Right lobe of liver (tissue), 6 donors: Measurements from ENCODE around the gene TCN2. TPM values are rescaled to one million over a fixed set of nuclear protein-coding genes. Genes with fewer than 3 reads are reported as not detected.

Source experiments
- ATAC-seq, 4 donors: fragments of 200-7000 bp; cut with Tn5 transposase; one replicate each; pipeline ENCODE4 v1.9.1; 2020; ENCODE audit warnings: mild to moderate bottlenecking in 4 of 4, moderate library complexity in 4 of 4
- DNase-seq, 3 donors: peaks; one replicate each; pipeline ENCODE4 v3.0.0-alpha.2; 2020
- H3K27ac ChIP-seq, 3 donors: fragments of 200-600 bp; one replicate each; pipeline ENCODE4 v1.8.0; 2022
- H3K27me3 ChIP-seq, 2 donors: fragments of 200-600 bp; one replicate each; pipeline ENCODE4 v1.8.0; 2022
- H3K36me3 ChIP-seq, 4 donors: fragments of 200-600 bp; sonication (generic) in 1 of 4; one replicate each; pipeline versions ENCODE4 v1.5.1 to v1.8.0; 2017 to 2022; ENCODE audit warnings: control low read depth in 1 of 4
- H3K4me1 ChIP-seq, 4 donors: fragments of 200-600 bp; sonication (generic) in 1 of 4; one replicate each; pipeline versions ENCODE4 v1.5.1 to v1.8.0; 2017 to 2022; ENCODE audit warnings: control low read depth in 1 of 4
- H3K4me3 ChIP-seq, 3 donors: fragments of 200-600 bp; one replicate each; pipeline ENCODE4 v1.8.0; 2022
- H3K9me3 ChIP-seq, 4 donors: fragments of 200-600 bp; sonication (generic) in 1 of 4; one replicate each; pipeline versions ENCODE4 v1.5.1 to v1.8.0; 2017 to 2022; ENCODE audit warnings: control low read depth in 1 of 4
- POLR2A ChIP-seq: fragments of 450-650 bp; IDR thresholded peaks from one replicate; pipeline ENCODE4 v1.6.1; 2017; ENCODE audit warnings: antibody characterized with exemption, mild to moderate bottlenecking
- WGBS: methylation state at CpG from one replicate; pipeline ENCODE4 v1.1.6; 2018; ENCODE audit warnings: low coverage, low lambda C conversion rate; ENCODE audit not compliant: insufficient coverage; ENCODE audit errors: missing lambda C conversion rate; 5-methylcytosine and 5-hydroxymethylcytosine counted together
- intact Hi-C, 2 donors: fragments of 100-400 bp; cut with DNase I; formaldehyde crosslinking; loops; one replicate each; pipeline versions ENCODE4 v1.11.2 to v1.14.1; 2022
- total RNA-seq, 6 experiments: library from RNA; depleted of rRNA in 2 of 6; stranded (reverse); fragments of >200 nt in 2 of 6; fragmentation: NEBNext Ultra II Directional in 3 of 6; extraction: Animal tissue kit (Norgen Biotek cat#: 25700) in 3 of 6; gene quantifications; one replicate each; pipeline versions ENCODE4 v1.1.0 to v1.2.4, GENCODE V29; 2016 to 2023
- TF ChIP-seq, protein P1 (sequence below), 4 donors: fragments of 200-600 bp in 3 of 4; fragments of 450-650 bp in 1 of 4; IDR thresholded peaks; one replicate each; pipeline versions ENCODE4 v1.5.1 to v1.8.0; 2016 to 2022; ENCODE audit warnings: antibody characterized with exemption in 4 of 4, mild to moderate bottlenecking in 2 of 4
- donor health status: DM: no; HTN: yes; CAD: no.
- donor health status: DM: no; HTN: no; CAD: no.
- donor health status: DM: no; HTN: no; CAD: no.
- donor health status: DM: no; HTN: yes; CAD: no.
- donor health status: DM: no; HTN: yes; CAD: no.

The TCN2 gene
- total RNA-seq, 6 experiments from 2014 or later, result 8.9 to 14.6 (median 12.8) TPM

DNA sequence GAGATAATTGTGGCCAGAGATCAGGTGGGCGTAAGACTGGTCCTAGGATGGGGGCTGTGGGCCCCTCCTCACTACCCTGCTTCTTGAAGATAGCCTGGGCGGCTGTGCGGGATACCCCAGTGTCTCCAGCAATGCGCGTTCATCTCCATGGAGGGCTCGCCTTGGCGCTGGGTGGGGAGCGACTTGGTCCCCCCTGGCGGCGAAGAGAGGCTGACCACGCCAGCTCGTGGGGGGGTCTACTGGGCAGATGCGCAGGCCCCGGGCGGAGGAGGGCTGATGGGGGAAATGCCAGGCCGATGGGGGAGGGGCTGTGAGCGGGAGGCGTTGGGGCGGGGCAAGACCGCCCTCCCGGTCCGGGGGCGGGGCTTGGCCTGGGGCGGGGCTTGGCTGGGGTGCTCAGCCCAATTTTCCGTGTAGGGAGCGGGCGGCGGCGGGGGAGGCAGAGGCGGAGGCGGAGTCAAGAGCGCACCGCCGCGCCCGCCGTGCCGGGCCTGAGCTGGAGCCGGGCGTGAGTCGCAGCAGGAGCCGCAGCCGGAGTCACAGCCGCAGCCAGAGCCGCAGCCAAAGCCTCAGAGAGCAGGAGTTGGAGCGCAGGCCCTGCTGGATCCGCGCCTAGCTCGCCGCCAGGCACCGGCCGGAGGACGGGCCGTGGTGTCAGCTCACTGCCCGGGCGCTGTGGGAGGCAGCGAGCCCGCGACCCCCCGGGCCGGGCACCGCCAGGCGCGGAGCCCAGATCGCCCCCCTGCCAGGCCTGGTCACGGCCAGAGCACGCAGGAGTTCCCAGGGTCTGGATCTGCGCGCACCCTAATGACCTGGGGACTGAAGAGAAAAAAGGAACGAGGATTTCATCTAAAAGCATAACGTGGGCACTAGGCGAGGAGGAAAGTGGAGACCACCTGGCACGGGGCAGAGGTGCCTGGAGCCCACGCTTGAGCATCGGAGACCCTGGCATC lies 28.6 kb downstream of the TCN2 start, which contains the start of gene SLC35E4:
Gene SLC35E4, plus strand, starts transcription at position 509 of the 953 bp plus-strand sequence. CDS start 670 bp downstream, outside the sequence.
- Histone ChIP-seq H3K27me3 (no peaks in the 10 kb centered on the region), H3K4me1 (peaks cover 0 to 17% (median 8%) of the 10 kb centered on the region in 4 donors), H3K4me3 (peak within 1 kb of the TSS; percentile 57 to 64 (median 59)), H3K9me3 (no peaks in the 10 kb centered on the region), H3K36me3 (no peaks in the 10 kb centered on the region), H3K27ac (peak within 1 kb of the TSS; percentile 44 to 68 (median 63))
- DNase-seq (peak; percentile 95 to 97 (median 96)), ATAC-seq (peak; percentile 95 to 98 (median 96))
- intact Hi-C loops, result loop anchor here in 1 of 2 donors (10.0 kb wide), 1 partner anchor 119 kb away; no protein-coding TSS in a partner anchor
- TF ChIP-seq, protein P1, sequence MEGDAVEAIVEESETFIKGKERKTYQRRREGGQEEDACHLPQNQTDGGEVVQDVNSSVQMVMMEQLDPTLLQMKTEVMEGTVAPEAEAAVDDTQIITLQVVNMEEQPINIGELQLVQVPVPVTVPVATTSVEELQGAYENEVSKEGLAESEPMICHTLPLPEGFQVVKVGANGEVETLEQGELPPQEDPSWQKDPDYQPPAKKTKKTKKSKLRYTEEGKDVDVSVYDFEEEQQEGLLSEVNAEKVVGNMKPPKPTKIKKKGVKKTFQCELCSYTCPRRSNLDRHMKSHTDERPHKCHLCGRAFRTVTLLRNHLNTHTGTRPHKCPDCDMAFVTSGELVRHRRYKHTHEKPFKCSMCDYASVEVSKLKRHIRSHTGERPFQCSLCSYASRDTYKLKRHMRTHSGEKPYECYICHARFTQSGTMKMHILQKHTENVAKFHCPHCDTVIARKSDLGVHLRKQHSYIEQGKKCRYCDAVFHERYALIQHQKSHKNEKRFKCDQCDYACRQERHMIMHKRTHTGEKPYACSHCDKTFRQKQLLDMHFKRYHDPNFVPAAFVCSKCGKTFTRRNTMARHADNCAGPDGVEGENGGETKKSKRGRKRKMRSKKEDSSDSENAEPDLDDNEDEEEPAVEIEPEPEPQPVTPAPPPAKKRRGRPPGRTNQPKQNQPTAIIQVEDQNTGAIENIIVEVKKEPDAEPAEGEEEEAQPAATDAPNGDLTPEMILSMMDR (IDR thresholded peaks at IDR 0.05), result no peak
- TF ChIP-seq POLR2A, result peak; percentile 59
- 4% methylated on average over 19 of the region's 75 CpGs for WGBS

DNA sequence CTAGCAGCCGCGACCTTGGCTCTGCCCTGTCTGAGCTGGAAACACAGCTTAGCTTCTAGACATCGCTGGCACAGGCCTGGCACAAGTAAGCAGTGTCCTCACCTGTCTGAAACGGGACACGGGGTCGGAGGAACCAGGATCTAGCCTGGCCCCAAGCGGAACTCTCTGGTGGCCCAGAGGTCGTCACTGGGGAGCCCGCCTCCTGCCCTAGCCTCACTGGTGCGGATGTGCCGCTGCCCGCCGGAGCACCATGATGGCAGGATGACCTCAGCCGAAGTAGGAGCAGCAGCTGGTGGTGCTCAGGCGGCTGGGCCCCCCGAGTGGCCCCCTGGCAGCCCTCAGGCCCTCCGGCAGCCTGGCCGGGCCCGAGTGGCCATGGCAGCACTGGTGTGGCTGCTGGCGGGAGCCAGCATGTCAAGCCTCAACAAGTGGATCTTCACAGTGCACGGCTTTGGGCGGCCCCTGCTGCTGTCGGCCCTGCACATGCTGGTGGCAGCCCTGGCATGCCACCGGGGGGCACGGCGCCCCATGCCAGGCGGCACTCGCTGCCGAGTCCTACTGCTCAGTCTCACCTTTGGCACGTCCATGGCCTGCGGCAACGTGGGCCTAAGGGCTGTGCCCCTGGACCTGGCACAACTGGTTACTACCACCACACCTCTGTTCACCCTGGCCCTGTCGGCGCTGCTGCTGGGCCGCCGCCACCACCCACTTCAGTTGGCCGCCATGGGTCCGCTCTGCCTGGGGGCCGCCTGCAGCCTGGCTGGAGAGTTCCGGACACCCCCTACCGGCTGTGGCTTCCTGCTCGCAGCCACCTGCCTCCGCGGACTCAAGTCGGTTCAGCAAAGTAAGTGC lies 29.5 kb downstream of the TCN2 start:
- peak overlapping the region; percentile 57 to 64 (median 59) for H3K4me3 ChIP-seq
- intact Hi-C loops, result loop anchor here in 1 of 2 donors (10.0 kb wide), 1 partner anchor 118 kb away; no protein-coding TSS in a partner anchor
- H3K27me3 ChIP-seq, result no peaks in the 10 kb centered on the region
- peak overlapping the region in 1 of 3 donors; percentile 54 for H3K27ac ChIP-seq
- ATAC-seq (peak in 3 of 4 donors; percentile 1 to 8 (median 4)), DNase-seq (peak in 2 of 3 donors; percentile 35 to 65)
- H3K9me3 ChIP-seq, result no peaks in the 10 kb centered on the region
- no peaks in the 10 kb centered on the region for H3K36me3 ChIP-seq
- TF ChIP-seq, protein P1 (IDR thresholded peaks at IDR 0.05), result no peak
- no peak for TF ChIP-seq POLR2A
- 63% methylated on average over 6 of the region's 45 CpGs for WGBS
- H3K4me1 ChIP-seq, result peaks cover 0 to 17% (median 8%) of the 10 kb centered on the region in 4 donors

DNA sequence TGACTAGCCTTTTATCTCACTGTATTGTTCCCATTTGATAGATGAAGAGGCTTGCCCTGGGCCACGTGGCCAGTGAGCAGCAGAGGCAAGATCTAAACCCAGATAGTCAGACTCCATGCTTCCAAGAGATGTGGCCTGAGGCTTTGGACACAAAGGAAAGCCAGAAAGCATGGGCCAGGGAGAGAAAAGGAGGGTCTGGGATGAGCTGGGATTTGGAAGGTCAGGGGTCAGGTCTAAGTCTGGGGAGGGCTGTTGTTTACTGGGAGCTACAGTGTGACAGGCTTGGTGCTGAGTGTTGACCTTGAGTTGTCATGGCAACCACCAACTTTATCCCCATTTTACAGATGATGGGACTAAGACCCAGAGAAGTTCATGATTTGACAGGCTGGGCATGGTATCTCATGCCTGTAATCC lies 30.7 kb downstream of the TCN2 start:
- no peak for DNase-seq
- TF ChIP-seq, protein P1 (IDR thresholded peaks at IDR 0.05), result no peak
- no peak for TF ChIP-seq POLR2A
- Histone ChIP-seq H3K36me3 (no peaks in the 10 kb centered on the region), H3K4me3 (no peak overlapping the region), H3K9me3 (no peaks in the 10 kb centered on the region), H3K27me3 (no peaks in the 10 kb centered on the region), H3K27ac (no peak overlapping the region), H3K4me1 (peaks cover 0 to 17% (median 8%) of the 10 kb centered on the region in 4 donors)
- intact Hi-C loops, result loop anchor here in 1 of 2 donors (10.0 kb wide), 1 partner anchor 117 kb away; no protein-coding TSS in a partner anchor
- 87% methylated on average over 1 of the region's 1 CpG for WGBS
- ATAC-seq, result no peak

DNA sequence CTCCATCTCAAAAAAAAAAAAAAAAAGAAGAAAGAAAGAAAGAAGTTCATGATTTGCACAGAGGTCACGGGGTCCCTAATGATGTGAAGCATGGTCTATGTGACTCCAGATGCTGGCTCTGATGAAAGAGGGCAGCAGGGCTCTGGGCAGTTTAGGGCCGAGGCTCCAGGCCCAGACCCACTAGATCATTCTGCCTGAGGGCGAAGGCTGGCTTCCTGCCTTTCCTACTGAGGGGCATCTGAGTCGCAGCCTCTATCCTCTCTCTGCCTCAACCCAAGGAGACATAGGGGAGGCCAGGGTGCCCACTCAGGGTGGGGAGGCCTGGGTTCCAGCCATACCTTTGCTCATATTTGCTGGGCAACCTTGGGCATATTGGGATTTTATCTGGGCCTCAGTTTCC lies 33.4 kb downstream of the TCN2 start:
- Histone ChIP-seq H3K36me3 (no peaks in the 10 kb centered on the region), H3K4me1 (peaks cover 0 to 11% (median 4%) of the 10 kb centered on the region in 4 donors), H3K4me3 (no peak overlapping the region), H3K27me3 (no peaks in the 10 kb centered on the region), H3K27ac (no peak overlapping the region), H3K9me3 (no peaks in the 10 kb centered on the region)
- WGBS, result 63% methylated on average over 1 of the region's 4 CpGs
- ATAC-seq, result no peak
- TF ChIP-seq, protein P1 (IDR thresholded peaks at IDR 0.05), result no peak
- no peak for TF ChIP-seq POLR2A
- intact Hi-C loops, result no loop called here
- no peak for DNase-seq
